ENCODE results near the gene NCR3LG1. TPM values are rescaled to one million over a fixed set of nuclear protein-coding genes. Genes with fewer than 3 reads are reported as not detected.

The NCR3LG1 gene
- total RNA-seq, 1 experiment from 2014 or later, result 2.0 TPM

DNA sequence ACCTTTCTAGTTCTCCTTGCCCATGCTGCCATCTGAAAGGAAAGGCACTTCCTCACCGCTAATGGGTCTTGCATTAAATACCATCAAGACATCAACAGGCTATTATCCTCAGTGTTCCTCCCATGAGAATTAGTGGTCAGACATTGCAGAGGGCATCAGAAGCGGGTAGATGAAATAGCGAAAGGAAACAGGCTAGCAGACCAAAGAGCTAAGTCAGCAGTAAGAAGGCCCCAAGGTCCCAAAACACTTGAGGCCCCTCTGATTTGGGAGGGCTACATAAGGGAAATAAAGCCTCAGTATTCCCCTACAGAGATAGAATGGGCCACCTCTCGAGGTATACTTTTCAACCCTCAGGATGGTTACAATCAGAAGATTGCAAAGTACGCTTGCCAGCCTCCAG lies 23.9 kb downstream of the NCR3LG1 start:
- POLR2A ChIA-PET, result no interaction called here
- Mint-ChIP-seq H3K9me3 (peaks cover 74% of the 10 kb centered on the region), H3K27ac (no peak overlapping the region), H3K36me3 (peaks cover 58% of the 10 kb centered on the region), H3K27me3 (ENCODE audit: low read depth) (peaks cover 27% of the 10 kb centered on the region), H3K4me1 (no peaks in the 10 kb centered on the region), H3K4me3 (no peak overlapping the region)
- ATAC-seq, result no peak
- CTCF ChIA-PET, result interaction anchor here (1.2 to 1.5 kb wide), 4 partner anchors 8 to 153 kb away, joined by 3 to 5 read pairs (median 4); no protein-coding TSS in a partner anchor
- no peak for TF ChIP-seq TCF7 (CRISPR knock-in tag; IDR thresholded peaks at IDR 0.05; ENCODE audit: low read depth)
- no peak for TF ChIP-seq SP1 (CRISPR knock-in tag; conservative IDR thresholded peaks at IDR 0.05)
- no peak for TF ChIP-seq ZSCAN18 (CRISPR knock-in tag; IDR thresholded peaks at IDR 0.05)
- TF ChIP-seq ZNF232 (CRISPR knock-in tag; IDR thresholded peaks at IDR 0.05), result no peak
- TF ChIP-seq NFATC4 (CRISPR knock-in tag; IDR thresholded peaks at IDR 0.05), result no peak
- no peak for TF ChIP-seq FOXJ3 (CRISPR knock-in tag; IDR thresholded peaks at IDR 0.05; ENCODE audit: borderline replicate concordance)
- TF ChIP-seq GABPB1 (CRISPR knock-in tag; IDR thresholded peaks at IDR 0.05), result no peak
- no peak for TF ChIP-seq ZNF671 (CRISPR knock-in tag; IDR thresholded peaks at IDR 0.05)
- TF ChIP-seq MXD4 (CRISPR knock-in tag; IDR thresholded peaks at IDR 0.05; ENCODE audit: borderline replicate concordance), result no peak
- TF ChIP-seq E2F5 (CRISPR knock-in tag; IDR thresholded peaks at IDR 0.05), result no peak
- DNase-seq (ENCODE audit: low spot score), result no peak

- Mint-ChIP-seq H3K27me3 (ENCODE audit: low read depth) (peaks cover 20% of the 10 kb centered on the region), H3K27ac (no peak overlapping the region), H3K9me3 (peaks cover 65% of the 10 kb centered on the region), H3K4me1 (no peaks in the 10 kb centered on the region), H3K4me3 (no peak overlapping the region), H3K36me3 (peaks cover 48% of the 10 kb centered on the region)
- ATAC-seq, result no peak
- TF ChIP-seq CBFB (CRISPR knock-in tag; IDR thresholded peaks at IDR 0.05; ENCODE audit: low read depth) (no peak), ZNF416 (CRISPR knock-in tag; IDR thresholded peaks at IDR 0.05) (no peak), NR3C1 (CRISPR knock-in tag; conservative IDR thresholded peaks at IDR 0.05; ENCODE audit: low read depth) (no peak), ZBTB43 (CRISPR knock-in tag; IDR thresholded peaks at IDR 0.05) (no peak), ZNF423 (CRISPR knock-in tag; IDR thresholded peaks at IDR 0.05) (no peak), ZNF317 (CRISPR knock-in tag; IDR thresholded peaks at IDR 0.05; ENCODE audit: borderline replicate concordance, low read depth) (no peak)
- TF ChIP-seq, protein P1, sequence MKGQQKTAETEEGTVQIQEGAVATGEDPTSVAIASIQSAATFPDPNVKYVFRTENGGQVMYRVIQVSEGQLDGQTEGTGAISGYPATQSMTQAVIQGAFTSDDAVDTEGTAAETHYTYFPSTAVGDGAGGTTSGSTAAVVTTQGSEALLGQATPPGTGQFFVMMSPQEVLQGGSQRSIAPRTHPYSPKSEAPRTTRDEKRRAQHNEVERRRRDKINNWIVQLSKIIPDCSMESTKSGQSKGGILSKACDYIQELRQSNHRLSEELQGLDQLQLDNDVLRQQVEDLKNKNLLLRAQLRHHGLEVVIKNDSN (CRISPR knock-in tag; IDR thresholded peaks at IDR 0.05), result no peak
- TF ChIP-seq, protein P2, sequence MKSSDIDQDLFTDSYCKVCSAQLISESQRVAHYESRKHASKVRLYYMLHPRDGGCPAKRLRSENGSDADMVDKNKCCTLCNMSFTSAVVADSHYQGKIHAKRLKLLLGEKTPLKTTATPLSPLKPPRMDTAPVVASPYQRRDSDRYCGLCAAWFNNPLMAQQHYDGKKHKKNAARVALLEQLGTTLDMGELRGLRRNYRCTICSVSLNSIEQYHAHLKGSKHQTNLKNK (CRISPR knock-in tag; IDR thresholded peaks at IDR 0.05), result no peak
- ChIA-PET POLR2A (no interaction called here), CTCF (no interaction called here)
- no peak for DNase-seq (ENCODE audit: low spot score)
Observed at GRCh38 chr11:17376493-17376892, 24.9 kb downstream of the NCR3LG1 start.

GRCh38 chr11:17378655-17379054 lies 27.1 kb downstream of the NCR3LG1 start:
- POLR2A ChIA-PET, result no interaction called here
- CTCF ChIA-PET, result interaction anchor here (1.1 to 1.3 kb wide), 3 partner anchors 10 to 149 kb away, joined by 5 read pairs; partner anchors contain the start of gene KCNJ11
- TF ChIP-seq, protein P3, sequence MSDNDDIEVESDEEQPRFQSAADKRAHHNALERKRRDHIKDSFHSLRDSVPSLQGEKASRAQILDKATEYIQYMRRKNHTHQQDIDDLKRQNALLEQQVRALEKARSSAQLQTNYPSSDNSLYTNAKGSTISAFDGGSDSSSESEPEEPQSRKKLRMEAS (CRISPR knock-in tag; IDR thresholded peaks at IDR 0.05), result no peak
- TF ChIP-seq, protein P4, sequence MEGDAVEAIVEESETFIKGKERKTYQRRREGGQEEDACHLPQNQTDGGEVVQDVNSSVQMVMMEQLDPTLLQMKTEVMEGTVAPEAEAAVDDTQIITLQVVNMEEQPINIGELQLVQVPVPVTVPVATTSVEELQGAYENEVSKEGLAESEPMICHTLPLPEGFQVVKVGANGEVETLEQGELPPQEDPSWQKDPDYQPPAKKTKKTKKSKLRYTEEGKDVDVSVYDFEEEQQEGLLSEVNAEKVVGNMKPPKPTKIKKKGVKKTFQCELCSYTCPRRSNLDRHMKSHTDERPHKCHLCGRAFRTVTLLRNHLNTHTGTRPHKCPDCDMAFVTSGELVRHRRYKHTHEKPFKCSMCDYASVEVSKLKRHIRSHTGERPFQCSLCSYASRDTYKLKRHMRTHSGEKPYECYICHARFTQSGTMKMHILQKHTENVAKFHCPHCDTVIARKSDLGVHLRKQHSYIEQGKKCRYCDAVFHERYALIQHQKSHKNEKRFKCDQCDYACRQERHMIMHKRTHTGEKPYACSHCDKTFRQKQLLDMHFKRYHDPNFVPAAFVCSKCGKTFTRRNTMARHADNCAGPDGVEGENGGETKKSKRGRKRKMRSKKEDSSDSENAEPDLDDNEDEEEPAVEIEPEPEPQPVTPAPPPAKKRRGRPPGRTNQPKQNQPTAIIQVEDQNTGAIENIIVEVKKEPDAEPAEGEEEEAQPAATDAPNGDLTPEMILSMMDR (IDR thresholded peaks at IDR 0.05), result no peak
- TF ChIP-seq GABPB1 (CRISPR knock-in tag; IDR thresholded peaks at IDR 0.05) (no peak), NR1H2 (CRISPR knock-in tag; IDR thresholded peaks at IDR 0.05) (no peak), TEAD1 (CRISPR knock-in tag; IDR thresholded peaks at IDR 0.05) (no peak), ZNF138 (CRISPR knock-in tag; conservative IDR thresholded peaks at IDR 0.05) (no peak), TP53 (CRISPR knock-in tag; IDR thresholded peaks at IDR 0.05) (no peak), ZNF263 (CRISPR knock-in tag; IDR thresholded peaks at IDR 0.05; ENCODE audit: low read depth) (no peak), HMGA2 (CRISPR knock-in tag; IDR thresholded peaks at IDR 0.05) (no peak)

More at GRCh38 chr11:17378655-17379054, 27.1 kb downstream of the NCR3LG1 start:
- H3K9me3 Mint-ChIP-seq, result peaks cover 44% of the 10 kb centered on the region
- H3K4me3 Mint-ChIP-seq, result no peak overlapping the region
- H3K27me3 Mint-ChIP-seq (ENCODE audit: low read depth), result peaks cover 9% of the 10 kb centered on the region
- no peak for ATAC-seq
- no peaks in the 10 kb centered on the region for H3K4me1 Mint-ChIP-seq
- H3K27ac Mint-ChIP-seq, result no peak overlapping the region
- no peak for DNase-seq (ENCODE audit: low spot score)
- peaks cover 28% of the 10 kb centered on the region for H3K36me3 Mint-ChIP-seq
